ENCODE measurements around the gene MDFIC.

MDFIC gene

DNA sequence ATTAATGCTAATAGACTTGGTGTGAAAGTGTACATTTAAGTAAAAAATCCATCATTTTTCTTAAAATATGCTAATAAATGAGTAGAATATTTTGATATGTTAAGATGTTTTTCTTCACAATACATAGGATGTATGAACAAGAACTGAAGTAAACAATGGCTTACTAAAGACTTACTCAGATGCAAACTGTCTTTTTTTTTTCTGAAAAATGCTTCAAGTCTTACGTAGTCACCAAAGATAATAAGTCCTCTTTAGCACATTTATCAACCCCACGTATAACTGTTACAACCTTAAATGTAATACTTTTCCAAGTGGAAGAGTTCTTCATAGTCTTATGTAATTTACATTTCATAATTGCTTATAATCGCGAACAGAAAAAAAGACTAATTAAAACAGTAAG is 54.8 kb downstream of the MDFIC start:
- H3K36me3 Mint-ChIP-seq (ENCODE audit: low read depth) = peaks cover 44% of the 10 kb centered on the region
- no peak overlapping the region for H3K4me3 Mint-ChIP-seq
- H3K9me3 Mint-ChIP-seq = no peaks in the 10 kb centered on the region
- no peaks in the 10 kb centered on the region for H3K27me3 Mint-ChIP-seq (ENCODE audit: low read depth)
- no peak for DNase-seq (ENCODE audit: low spot score)
- H3K27ac Mint-ChIP-seq = no peak overlapping the region
- peaks cover 32% of the 10 kb centered on the region for H3K4me1 Mint-ChIP-seq (ENCODE audit: low read depth)

DNA sequence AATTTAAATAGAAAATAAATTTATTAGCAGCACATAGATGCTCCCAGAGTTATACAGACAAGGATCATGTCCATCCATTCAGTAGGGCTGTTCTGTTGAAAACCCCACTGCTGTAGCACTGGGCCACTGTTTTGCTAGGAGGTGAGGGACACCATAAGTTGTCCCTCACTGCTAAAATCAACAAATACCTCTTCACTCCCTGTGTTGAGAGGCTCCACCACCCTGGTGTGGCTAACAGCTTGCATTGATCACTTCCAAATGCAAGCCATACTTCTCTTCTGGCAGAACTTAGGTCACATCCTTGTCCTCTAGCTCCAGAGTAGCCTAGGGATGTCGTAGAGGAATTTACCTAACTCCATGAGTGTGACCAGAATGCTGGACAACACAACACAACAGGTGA is 55.4 kb downstream of the MDFIC start:
- H3K4me1 Mint-ChIP-seq (ENCODE audit: low read depth) = peaks cover 31% of the 10 kb centered on the region
- no peak for DNase-seq (ENCODE audit: low spot score)
- peaks cover 44% of the 10 kb centered on the region for H3K36me3 Mint-ChIP-seq (ENCODE audit: low read depth)
- no peaks in the 10 kb centered on the region for H3K27me3 Mint-ChIP-seq (ENCODE audit: low read depth)
- H3K9me3 Mint-ChIP-seq = no peaks in the 10 kb centered on the region
- no peak overlapping the region for H3K27ac Mint-ChIP-seq
- H3K4me3 Mint-ChIP-seq = no peak overlapping the region

DNA sequence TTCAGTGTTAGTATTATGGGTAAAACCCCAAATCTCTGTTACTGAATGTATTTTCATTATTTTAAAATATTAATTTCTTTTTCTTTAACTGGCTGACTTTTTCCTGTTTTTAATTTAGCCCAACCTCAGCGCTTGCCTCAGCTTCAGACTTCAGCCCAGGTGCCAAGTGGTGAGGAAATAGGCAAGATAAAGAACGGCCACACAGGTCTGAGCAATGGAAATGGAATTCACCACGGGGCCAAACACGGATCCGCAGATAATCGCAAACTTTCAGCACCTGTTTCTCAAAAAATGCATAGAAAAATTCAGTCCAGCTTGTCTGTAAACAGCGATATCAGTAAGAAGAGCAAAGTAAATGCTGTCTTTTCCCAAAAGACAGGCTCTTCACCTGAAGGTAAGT is 57.5 kb downstream of the MDFIC start:
- Mint-ChIP-seq H3K27ac (no peak overlapping the region), H3K36me3 (ENCODE audit: low read depth) (peaks cover 58% of the 10 kb centered on the region), H3K27me3 (ENCODE audit: low read depth) (no peaks in the 10 kb centered on the region), H3K4me1 (ENCODE audit: low read depth) (peaks cover 29% of the 10 kb centered on the region), H3K9me3 (no peaks in the 10 kb centered on the region), H3K4me3 (no peak overlapping the region)
- DNase-seq (ENCODE audit: low spot score) = no peak

DNA sequence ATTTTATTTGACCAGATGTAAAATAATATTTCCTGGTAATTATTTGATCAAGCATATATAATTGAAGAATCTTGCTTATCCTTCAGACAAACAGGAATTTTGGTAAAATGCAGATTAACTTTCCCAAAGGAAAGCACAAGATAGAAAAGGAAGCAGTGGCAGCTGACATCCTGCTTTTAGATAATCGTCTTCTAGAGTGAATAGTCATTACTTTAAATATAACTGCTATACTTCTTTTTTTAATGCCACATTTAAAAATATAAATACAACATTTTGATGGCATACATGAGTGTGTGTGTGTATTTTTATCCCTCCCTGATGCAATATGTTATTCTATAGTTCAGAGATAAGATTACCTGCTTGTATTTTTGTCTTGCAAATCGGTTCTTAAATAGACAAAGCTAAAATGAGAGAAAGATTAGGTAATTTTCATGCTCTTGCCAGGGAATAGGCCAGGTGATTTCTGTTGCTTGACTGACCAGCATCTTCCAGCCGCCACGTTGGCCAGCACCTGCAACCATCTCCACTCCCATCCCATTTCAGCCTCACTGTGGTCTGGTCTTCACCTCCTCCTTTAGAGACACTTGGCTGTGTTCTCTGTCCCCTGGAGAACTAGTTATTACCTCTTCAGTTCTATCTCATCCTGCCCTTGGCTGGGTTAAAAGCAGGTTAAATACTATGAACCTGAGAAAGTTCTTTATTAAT is 58.1 kb downstream of the MDFIC start:
- no peak for DNase-seq (ENCODE audit: low spot score)
- Mint-ChIP-seq H3K9me3 (no peaks in the 10 kb centered on the region), H3K27me3 (ENCODE audit: low read depth) (no peaks in the 10 kb centered on the region), H3K4me3 (no peak overlapping the region), H3K36me3 (ENCODE audit: low read depth) (peaks cover 58% of the 10 kb centered on the region), H3K4me1 (ENCODE audit: low read depth) (peaks cover 29% of the 10 kb centered on the region), H3K27ac (no peak overlapping the region)

DNA sequence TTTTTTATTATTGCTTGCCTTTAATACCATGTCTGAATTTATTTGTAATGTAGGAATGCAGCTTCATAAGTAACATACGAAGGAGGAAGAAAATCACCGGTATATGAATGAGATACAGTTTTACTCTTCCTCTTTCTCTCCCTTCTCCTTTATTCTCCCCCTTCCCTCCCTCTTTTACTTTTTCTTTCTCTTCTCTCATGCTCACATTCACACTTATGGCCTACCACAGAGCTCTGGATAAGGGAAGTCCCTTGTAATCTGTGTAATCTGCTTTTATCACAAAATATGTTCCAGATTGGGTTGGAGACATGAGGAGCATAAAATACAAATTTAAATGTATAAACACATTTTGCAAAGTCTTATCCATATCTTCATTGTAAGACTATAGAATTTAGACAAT is 59.4 kb downstream of the MDFIC start:
- Mint-ChIP-seq H3K27ac (peak overlapping the region; percentile 67), H3K36me3 (ENCODE audit: low read depth) (peaks cover 66% of the 10 kb centered on the region), H3K27me3 (ENCODE audit: low read depth) (no peaks in the 10 kb centered on the region), H3K9me3 (peaks cover under 1% of the 10 kb centered on the region), H3K4me3 (peak overlapping the region; percentile 56), H3K4me1 (ENCODE audit: low read depth) (peaks cover 29% of the 10 kb centered on the region)
- DNase-seq (ENCODE audit: low spot score) = no peak

DNA sequence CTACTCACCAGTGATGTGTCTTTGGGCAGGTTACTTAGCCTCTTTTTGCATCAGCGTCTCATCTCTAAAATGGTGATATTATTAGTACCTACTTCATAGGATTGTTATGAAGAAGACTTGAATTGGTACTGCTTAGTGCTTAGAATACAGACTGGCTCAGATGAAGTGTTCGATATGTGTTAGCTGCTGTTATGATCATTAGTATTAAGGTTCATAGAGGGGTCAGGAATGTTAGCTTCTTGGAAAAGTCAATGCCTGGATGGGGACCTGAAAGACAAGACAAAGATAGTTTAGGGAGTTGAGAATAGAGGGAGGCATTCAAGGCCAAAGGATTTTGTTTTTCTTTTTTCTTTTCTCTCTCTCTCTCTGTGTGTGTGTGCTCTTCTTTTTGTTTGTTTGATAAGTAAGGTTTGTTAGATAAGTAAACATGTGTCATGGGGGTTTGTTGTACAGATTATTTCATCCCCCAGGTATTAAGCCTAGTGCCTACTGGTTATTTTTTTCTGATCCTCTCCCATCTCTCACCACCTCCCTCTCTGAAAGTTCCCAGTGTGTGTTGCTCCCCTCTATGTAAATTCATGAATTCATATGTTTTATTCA is 63.3 kb downstream of the MDFIC start:
- DNase-seq (ENCODE audit: low spot score) = no peak
- Mint-ChIP-seq H3K36me3 (ENCODE audit: low read depth) (peaks cover 66% of the 10 kb centered on the region), H3K4me1 (ENCODE audit: low read depth) (peaks cover 30% of the 10 kb centered on the region), H3K4me3 (no peak overlapping the region), H3K9me3 (peaks cover 8% of the 10 kb centered on the region), H3K27ac (no peak overlapping the region), H3K27me3 (ENCODE audit: low read depth) (no peaks in the 10 kb centered on the region)

DNA sequence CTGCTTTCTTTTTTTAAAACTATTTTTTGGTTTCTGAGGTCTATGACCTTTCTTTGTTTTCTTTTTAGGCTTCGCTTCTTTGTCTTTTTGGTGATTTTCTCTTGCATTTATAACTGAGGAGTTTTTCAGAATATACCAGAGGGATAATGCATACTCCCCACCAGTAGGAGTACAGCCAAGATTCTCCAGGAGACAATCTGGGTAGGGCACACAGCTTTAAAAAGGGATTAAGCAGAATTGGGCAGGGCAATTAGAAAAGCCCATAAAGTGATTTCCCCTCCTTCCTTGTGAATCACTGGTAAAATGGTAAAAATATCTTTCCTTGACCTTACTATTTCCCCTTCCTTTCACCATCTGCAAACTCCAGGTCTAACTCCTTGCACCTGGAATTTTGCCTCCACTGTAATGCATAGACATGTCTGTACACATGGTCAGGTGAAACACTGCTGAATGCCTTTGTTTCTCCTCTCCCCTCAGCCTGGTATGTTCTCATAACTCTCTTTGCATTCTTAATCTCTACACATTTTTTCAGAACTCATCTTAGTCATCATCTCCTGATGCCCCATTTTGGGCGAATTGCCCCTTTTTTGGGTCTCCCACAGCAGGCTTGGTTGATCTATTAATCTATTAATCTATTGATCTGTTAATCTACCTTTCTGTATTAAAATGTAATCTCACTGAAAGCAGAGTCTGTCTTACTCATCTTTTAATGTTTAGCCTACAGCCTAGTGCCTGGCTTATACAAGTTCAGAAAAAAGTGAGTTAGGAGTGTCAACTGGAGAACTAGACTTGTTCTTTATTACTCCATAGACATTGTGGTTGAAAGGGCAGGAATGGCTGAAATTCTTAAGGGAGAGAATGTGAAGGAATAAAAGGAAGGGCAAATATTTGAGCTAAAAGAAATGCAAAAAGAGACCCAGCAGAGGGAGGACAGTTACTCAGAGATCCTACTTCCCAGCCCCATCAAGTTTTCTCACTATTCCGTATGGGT is 64.6 kb downstream of the MDFIC start:
- Mint-ChIP-seq H3K36me3 (ENCODE audit: low read depth) (peaks cover 65% of the 10 kb centered on the region), H3K27me3 (ENCODE audit: low read depth) (no peaks in the 10 kb centered on the region), H3K4me3 (no peak overlapping the region), H3K9me3 (peaks cover 11% of the 10 kb centered on the region), H3K4me1 (ENCODE audit: low read depth) (peaks cover 21% of the 10 kb centered on the region), H3K27ac (no peak overlapping the region)
- DNase-seq (ENCODE audit: low spot score) = no peak

DNA sequence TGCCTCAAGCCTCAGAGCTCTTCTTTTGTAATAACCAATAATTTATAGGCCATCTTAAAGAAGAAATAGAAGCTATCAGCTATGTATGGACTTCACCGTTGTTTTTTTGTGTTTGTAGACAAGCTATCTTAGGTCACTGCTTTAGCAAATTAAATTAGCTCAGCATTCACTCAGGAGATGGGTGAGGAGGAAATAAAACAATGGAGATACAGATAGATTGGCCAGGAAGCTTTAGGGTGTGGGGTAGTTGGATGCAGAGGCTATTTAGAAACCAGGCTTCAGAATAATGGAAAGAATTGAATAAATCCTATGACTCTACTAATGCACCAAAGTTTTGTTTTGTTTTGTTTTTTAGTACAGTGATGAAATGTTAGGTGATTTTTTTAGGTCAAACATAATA is 66.1 kb downstream of the MDFIC start:
- Mint-ChIP-seq H3K4me3 (no peak overlapping the region), H3K36me3 (ENCODE audit: low read depth) (peaks cover 59% of the 10 kb centered on the region), H3K27me3 (ENCODE audit: low read depth) (no peaks in the 10 kb centered on the region), H3K4me1 (ENCODE audit: low read depth) (peaks cover 16% of the 10 kb centered on the region), H3K9me3 (peaks cover 11% of the 10 kb centered on the region), H3K27ac (no peak overlapping the region)
- DNase-seq (ENCODE audit: low spot score) = no peak

DNA sequence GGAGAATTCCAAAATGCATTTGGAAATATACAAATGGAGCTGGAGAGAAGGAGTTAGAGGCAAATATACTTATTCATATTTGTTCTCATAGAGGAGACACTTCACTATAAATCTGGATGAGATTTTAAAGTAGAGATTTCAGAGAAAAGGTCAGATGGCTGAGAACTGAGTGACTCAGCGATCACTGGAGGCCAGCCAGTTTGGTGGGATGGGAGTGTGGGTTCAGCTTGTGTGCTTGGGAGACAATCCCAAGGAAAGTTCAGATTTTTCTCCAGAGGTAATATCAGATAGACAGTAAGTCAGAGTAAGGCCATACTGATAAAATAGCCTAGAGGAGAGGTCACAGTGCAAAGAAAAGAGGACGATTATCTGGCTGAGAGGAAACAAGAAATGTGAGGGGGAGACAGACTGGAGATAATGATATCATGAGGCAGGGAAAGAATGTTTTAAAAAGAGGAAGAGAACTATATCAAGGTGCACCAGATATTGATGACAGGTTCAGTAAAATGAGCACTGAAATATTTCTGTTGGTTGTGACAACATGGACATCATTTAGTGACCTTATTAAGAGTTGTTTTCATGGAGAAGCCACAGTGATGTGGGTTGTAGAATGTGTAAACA is 67.0 kb downstream of the MDFIC start:
- H3K4me3 Mint-ChIP-seq = no peak overlapping the region
- H3K36me3 Mint-ChIP-seq (ENCODE audit: low read depth) = peaks cover 62% of the 10 kb centered on the region
- peaks cover 22% of the 10 kb centered on the region for H3K4me1 Mint-ChIP-seq (ENCODE audit: low read depth)

DNA sequence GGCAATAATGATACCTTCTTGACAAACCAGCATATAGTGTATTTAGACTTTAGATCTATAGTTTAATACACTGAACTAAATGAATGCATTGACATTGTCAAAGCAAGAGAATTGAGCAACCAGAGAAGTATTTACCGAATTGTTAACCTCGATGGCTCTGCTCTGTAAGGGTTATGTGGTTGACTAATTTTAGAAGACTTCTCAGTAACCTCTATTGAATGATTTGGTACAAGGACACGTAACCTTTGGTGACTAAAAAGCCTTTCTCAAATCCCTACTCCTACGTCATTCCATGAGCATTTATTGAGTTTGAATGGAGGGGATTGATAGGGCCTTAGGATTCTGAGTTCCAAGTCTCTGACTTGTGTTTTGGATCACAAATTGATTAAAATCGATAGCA is 67.6 kb downstream of the MDFIC start:
- Mint-ChIP-seq H3K4me1 (ENCODE audit: low read depth) (peaks cover 24% of the 10 kb centered on the region), H3K36me3 (ENCODE audit: low read depth) (peaks cover 63% of the 10 kb centered on the region), H3K27ac (no peak overlapping the region), H3K4me3 (no peak overlapping the region), H3K27me3 (ENCODE audit: low read depth) (no peaks in the 10 kb centered on the region), H3K9me3 (peaks cover 11% of the 10 kb centered on the region)
- DNase-seq (ENCODE audit: low spot score) = no peak

More for the DNA sequence above, 67.0 kb downstream of the MDFIC start:
- Mint-ChIP-seq H3K9me3 (peaks cover 11% of the 10 kb centered on the region), H3K27ac (no peak overlapping the region), H3K27me3 (ENCODE audit: low read depth) (no peaks in the 10 kb centered on the region)
- no peak for DNase-seq (ENCODE audit: low spot score)

DNA sequence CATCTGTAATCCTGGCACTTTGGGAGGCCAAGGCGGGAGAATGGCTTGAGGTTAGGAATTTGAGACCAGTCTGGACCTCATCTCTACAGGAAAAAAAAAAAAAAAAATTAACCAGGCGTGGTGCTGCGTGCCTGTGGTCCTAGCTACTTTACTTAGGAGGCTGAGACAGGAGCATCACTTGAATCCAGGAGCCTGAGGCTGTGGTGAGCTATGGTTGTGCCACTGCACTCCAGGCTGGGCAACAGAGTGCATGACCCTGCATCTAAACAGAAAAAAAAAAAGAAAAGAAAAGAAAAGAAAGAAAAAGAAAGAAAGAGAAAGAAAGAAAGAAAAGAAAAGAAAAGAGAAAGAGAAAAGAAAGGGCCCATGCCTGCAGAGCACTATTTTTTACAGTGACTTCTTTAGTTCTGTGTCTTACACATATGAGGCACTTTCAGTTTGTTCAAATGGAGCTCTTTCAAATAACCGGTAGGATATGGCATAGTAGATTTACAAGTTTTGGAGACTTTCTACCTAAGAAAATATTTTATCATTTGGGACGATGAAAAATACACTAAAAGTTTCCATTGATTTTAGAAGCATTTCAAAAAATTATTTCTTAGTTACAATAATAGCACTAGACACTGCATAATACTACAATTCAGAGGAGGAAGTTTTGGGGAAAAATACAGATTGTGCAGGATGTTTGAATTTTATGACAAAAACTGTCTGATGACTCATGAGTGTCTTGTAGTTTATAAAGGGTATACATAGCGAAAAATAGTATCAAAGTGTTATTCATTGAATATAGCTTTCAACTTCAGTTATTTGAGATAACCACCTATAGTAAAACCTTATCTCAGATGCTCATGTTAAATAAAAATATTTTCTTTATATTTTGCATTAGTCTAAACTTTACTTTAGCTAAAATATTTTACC is 75.9 kb downstream of the MDFIC start:
- Mint-ChIP-seq H3K4me3 (peak overlapping the region; percentile 39), H3K27ac (peak overlapping the region; percentile 53), H3K9me3 (no peaks in the 10 kb centered on the region), H3K27me3 (ENCODE audit: low read depth) (no peaks in the 10 kb centered on the region), H3K36me3 (ENCODE audit: low read depth) (peaks cover 68% of the 10 kb centered on the region), H3K4me1 (ENCODE audit: low read depth) (peaks cover 44% of the 10 kb centered on the region)
- no peak for DNase-seq (ENCODE audit: low spot score)

DNA sequence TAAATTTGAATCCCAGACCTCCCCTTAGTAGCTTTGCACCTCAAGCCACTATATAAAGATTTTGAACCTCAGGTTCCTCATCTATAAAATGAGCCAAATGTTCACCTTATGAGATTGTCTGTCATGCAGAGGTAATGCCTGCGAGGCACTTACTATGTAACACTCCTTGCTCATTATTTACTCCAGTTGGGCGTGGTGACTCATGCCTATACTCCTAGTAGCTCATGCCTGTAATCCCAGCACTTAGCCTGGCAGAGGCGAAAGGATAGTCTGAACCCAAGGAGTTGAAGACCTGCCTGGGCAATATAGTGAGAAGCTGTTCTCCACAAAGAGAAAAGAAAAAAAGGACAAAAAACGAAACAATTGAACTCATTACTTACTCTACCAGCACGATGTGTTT is 82.2 kb downstream of the MDFIC start:
- Mint-ChIP-seq H3K36me3 (ENCODE audit: low read depth) (peaks cover 63% of the 10 kb centered on the region), H3K9me3 (no peaks in the 10 kb centered on the region), H3K4me1 (ENCODE audit: low read depth) (peaks cover 57% of the 10 kb centered on the region), H3K27me3 (ENCODE audit: low read depth) (no peaks in the 10 kb centered on the region), H3K27ac (no peak overlapping the region), H3K4me3 (no peak overlapping the region)
- no peak for DNase-seq (ENCODE audit: low spot score)

DNA sequence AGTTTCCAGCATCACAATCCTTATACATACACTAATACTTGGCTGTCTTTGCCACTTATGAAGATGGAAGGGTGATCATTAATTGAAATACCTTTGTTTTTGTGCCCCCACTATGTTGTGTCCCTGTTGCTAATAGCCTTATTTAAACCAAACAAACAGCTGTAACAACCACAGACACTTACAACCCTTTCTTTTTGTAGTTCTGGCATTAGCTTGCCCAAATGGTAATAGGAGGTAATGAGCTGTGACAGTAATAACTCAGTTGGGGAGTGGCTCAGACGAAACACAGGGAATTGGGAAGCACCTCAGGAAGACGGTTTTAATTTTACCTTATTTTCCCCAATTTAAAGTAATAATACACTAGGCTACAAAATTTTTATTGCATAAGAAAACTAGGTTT is 83.4 kb downstream of the MDFIC start:
- H3K4me3 Mint-ChIP-seq = no peak overlapping the region
- peaks cover 64% of the 10 kb centered on the region for H3K36me3 Mint-ChIP-seq (ENCODE audit: low read depth)
- H3K9me3 Mint-ChIP-seq = no peaks in the 10 kb centered on the region
- no peak for DNase-seq (ENCODE audit: low spot score)
- peak overlapping the region; percentile 50 for H3K27ac Mint-ChIP-seq
- H3K27me3 Mint-ChIP-seq (ENCODE audit: low read depth) = no peaks in the 10 kb centered on the region
- peaks cover 68% of the 10 kb centered on the region for H3K4me1 Mint-ChIP-seq (ENCODE audit: low read depth)

All from T-helper 2 cell treated with Interferon-gamma antibody and Interleukin-4, amounts not matched to agents 5 μg/mL and 100 μg/mL, for 36 hours (primary cell).